Smooth muscle cell (in vitro differentiated cells): ENCODE data around the gene RAPGEF2. TPM values are rescaled to one million over a fixed set of nuclear protein-coding genes. Genes with fewer than 3 reads are reported as not detected.
A peak's percentile ranks its signal among the peaks of the same experiment; 100 is the strongest.

Experiments used
- DNase-seq: peaks from one replicate; lab custom pipeline; 2025; ENCODE audit not compliant: unreplicated experiment; lab: John Stamatoyannopoulos, UW
- H2AFZ ChIP-seq: fragments of 200-600 bp; sonication (generic); 2 replicates; pipeline ENCODE4 v1.6.0; 2016; ENCODE audit warnings: antibody characterized with exemption, low read depth, mild to moderate bottlenecking
- H3F3A ChIP-seq: fragments of 200-600 bp; sonication (generic); 2 replicates; pipeline ENCODE4 v1.6.0; 2017; ENCODE audit warnings: antibody characterized with exemption, low read depth
- H3K27ac ChIP-seq: fragments of 200-600 bp; sonication (generic); 2 replicates; pipeline ENCODE4 v1.5.1; 2016; ENCODE audit warnings: low read depth, mild to moderate bottlenecking
- H3K27me3 ChIP-seq: fragments of 200-600 bp; sonication (generic); 2 replicates; pipeline ENCODE4 v1.6.1; 2016; ENCODE audit warnings: low read depth, mild to moderate bottlenecking
- H3K36me3 ChIP-seq: fragments of 200-600 bp; sonication (generic); 2 replicates; pipeline ENCODE4 v1.5.1; 2016; ENCODE audit warnings: low read depth
- H3K4me1 ChIP-seq: fragments of 200-600 bp; sonication (generic); 2 replicates; pipeline ENCODE4 v1.5.1; 2016; ENCODE audit warnings: low read depth
- H3K4me2 ChIP-seq: fragments of 200-600 bp; sonication (generic); 2 replicates; pipeline ENCODE4 v1.6.0; 2016; ENCODE audit warnings: mild to moderate bottlenecking
- H3K4me3 ChIP-seq: fragments of 200-600 bp; sonication (generic); 2 replicates; pipeline ENCODE4 v1.5.1; 2016; ENCODE audit warnings: mild to moderate bottlenecking
- H3K79me2 ChIP-seq: fragments of 200-600 bp; sonication (generic); 2 replicates; pipeline ENCODE4 v1.6.0; 2016; ENCODE audit warnings: low read depth, mild to moderate bottlenecking
- H3K9ac ChIP-seq: fragments of 200-600 bp; sonication (generic); 2 replicates; pipeline ENCODE4 v1.6.0; 2016; ENCODE audit warnings: low read depth
- H3K9me3 ChIP-seq: fragments of 200-600 bp; sonication (generic); replicated peaks from 2 replicates; pipeline ENCODE4 v1.5.1; 2016; ENCODE audit warnings: low read depth
- H4K20me1 ChIP-seq: fragments of 200-600 bp; sonication (generic); 2 replicates; pipeline ENCODE4 v1.6.0; 2016; ENCODE audit warnings: low read depth
- CTCF ChIP-seq: fragments of 200-600 bp; sonication (generic); IDR thresholded peaks from 2 replicates; pipeline ENCODE4 v1.5.1; 2017; ENCODE audit warnings: borderline replicate concordance, mild to moderate bottlenecking, antibody characterized with exemption; ENCODE audit not compliant: insufficient read depth, poor library complexity, severe bottlenecking
- WGBS: methylation state at CpG from one replicate; pipeline ENCODE4 v1.1.7; 2016; ENCODE audit warnings: low lambda C conversion rate; 5-methylcytosine and 5-hydroxymethylcytosine counted together
- polyA plus RNA-seq: library from polyadenylated mRNA; unstranded; fragments of >200 nt; fragmentation: Nextera tagmentation; extraction: Ambion mirVana; gene quantifications from 2 replicates; pipeline ENCODE4 v1.2.1, GENCODE V29; 2016
- total RNA-seq: library from RNA; depleted of rRNA; stranded (reverse); fragments of >200 nt; gene quantifications from 2 replicates; pipeline ENCODE4 v1.2.3, GENCODE V29; 2014

Gene RAPGEF2
- total and polyA plus RNA-seq, 2 experiments from 2014 or later, result 7.4 to 44.7 TPM

GRCh38 chr4:159370286-159370685 lies 267.4 kb downstream of the RAPGEF2 start:
- Histone ChIP-seq H3K79me2 (no peaks in the 10 kb centered on the region), H3K4me1 (no peaks in the 10 kb centered on the region)

GRCh38 chr4:159374749-159375530 lies 272.1 kb downstream of the RAPGEF2 start:
- DNase-seq, result no peak
- no peak overlapping the region for H2AFZ ChIP-seq
- no peaks in the 10 kb centered on the region for H3K27me3 ChIP-seq
- H3K4me2 ChIP-seq, result peak overlapping the region; percentile 34
- no peak overlapping the region for H3K9ac ChIP-seq
- no peak overlapping the region for H3K4me3 ChIP-seq
- H3K9me3 ChIP-seq, result no peaks in the 10 kb centered on the region
- H3K36me3 ChIP-seq, result no peaks in the 10 kb centered on the region
- H4K20me1 ChIP-seq, result no peaks in the 10 kb centered on the region
- 17% methylated on average over 3 of the region's 3 CpGs for WGBS
- H3K79me2 ChIP-seq, result no peaks in the 10 kb centered on the region
- H3F3A ChIP-seq, result no peaks in the 10 kb centered on the region
- TF ChIP-seq CTCF, result no peak
- H3K27ac ChIP-seq, result peak overlapping the region; percentile 72
- H3K4me1 ChIP-seq, result no peaks in the 10 kb centered on the region

More at GRCh38 chr4:159370286-159370685, 267.4 kb downstream of the RAPGEF2 start:
- Histone ChIP-seq H2AFZ (no peak overlapping the region), H3K27ac (no peak overlapping the region), H3K4me2 (no peak overlapping the region), H3K27me3 (no peaks in the 10 kb centered on the region), H3K9ac (no peak overlapping the region), H3F3A (no peaks in the 10 kb centered on the region), H3K4me3 (no peak overlapping the region), H3K9me3 (no peaks in the 10 kb centered on the region), H4K20me1 (no peaks in the 10 kb centered on the region), H3K36me3 (no peaks in the 10 kb centered on the region)
- WGBS, result 83% methylated on average over 1 of the region's 1 CpG
- DNase-seq, result no peak
- no peak for TF ChIP-seq CTCF

GRCh38 chr4:159376289-159376688 lies 273.4 kb downstream of the RAPGEF2 start:
- Histone ChIP-seq H3K27me3 (no peaks in the 10 kb centered on the region), H2AFZ (no peak overlapping the region), H3K9me3 (no peaks in the 10 kb centered on the region), H3K36me3 (no peaks in the 10 kb centered on the region), H3K4me2 (no peak overlapping the region), H3K27ac (peak overlapping the region; percentile 72), H4K20me1 (no peaks in the 10 kb centered on the region), H3K4me3 (no peak overlapping the region), H3K9ac (no peak overlapping the region), H3K79me2 (no peaks in the 10 kb centered on the region), H3K4me1 (no peaks in the 10 kb centered on the region), H3F3A (no peaks in the 10 kb centered on the region)
- 95% methylated on average over 5 of the region's 5 CpGs for WGBS
- no peak for DNase-seq
- no peak for TF ChIP-seq CTCF
